ENCODE results near the gene MAP3K12. TPM values are rescaled to one million over a fixed set of nuclear protein-coding genes. Genes with fewer than 3 reads are reported as not detected.

Gene MAP3K12
- total RNA-seq, 1 experiment from 2014 or later, result 3.9 TPM

DNA sequence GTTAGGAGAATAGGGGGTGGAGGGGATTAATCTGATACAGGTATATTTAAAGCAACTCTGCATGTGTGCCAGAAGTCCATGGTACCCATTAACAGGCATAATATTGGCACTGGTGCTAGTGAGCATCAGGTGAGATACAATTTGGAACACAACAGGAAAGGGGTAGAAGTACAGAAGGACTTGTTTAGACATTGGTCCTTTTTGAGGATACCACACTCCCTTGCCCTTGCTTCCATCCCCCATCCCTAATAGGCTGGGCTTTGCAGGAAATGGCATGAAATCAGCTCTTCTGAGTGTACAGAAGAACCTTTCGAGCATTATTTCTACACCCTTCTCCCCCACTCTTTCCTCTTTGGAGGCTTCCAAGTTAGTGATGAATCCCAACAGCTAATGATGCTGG, 31.0 kb downstream of the MAP3K12 start:
- intact Hi-C loops (cut with micrococcal nuclease; ENCODE audit: unreplicated experiment), result no loop called here
- Mint-ChIP-seq H3K4me3 (ENCODE audit: unreplicated experiment) (no peak overlapping the region), H3K4me1 (ENCODE audit: low read depth, unreplicated experiment) (peaks cover 19% of the 10 kb centered on the region), H3K27me3 (ENCODE audit: insufficient read depth, unreplicated experiment) (no peaks in the 10 kb centered on the region), H3K36me3 (ENCODE audit: insufficient read depth, unreplicated experiment) (peaks cover 100% of the 10 kb centered on the region), H3K9me3 (ENCODE audit: unreplicated experiment) (no peaks in the 10 kb centered on the region), H3K27ac (ENCODE audit: unreplicated experiment) (no peak overlapping the region)
- BruUV-seq (replicated peaks), result no TSS peak
- no peak overlapping the region for H3K4me3 ChIP-seq (ENCODE audit: low read depth, low read length)
- H3K36me3 ChIP-seq (ENCODE audit: control insufficient read depth, insufficient read depth, low read length), result peaks cover 15% of the 10 kb centered on the region
- TF ChIP-seq, protein P1, sequence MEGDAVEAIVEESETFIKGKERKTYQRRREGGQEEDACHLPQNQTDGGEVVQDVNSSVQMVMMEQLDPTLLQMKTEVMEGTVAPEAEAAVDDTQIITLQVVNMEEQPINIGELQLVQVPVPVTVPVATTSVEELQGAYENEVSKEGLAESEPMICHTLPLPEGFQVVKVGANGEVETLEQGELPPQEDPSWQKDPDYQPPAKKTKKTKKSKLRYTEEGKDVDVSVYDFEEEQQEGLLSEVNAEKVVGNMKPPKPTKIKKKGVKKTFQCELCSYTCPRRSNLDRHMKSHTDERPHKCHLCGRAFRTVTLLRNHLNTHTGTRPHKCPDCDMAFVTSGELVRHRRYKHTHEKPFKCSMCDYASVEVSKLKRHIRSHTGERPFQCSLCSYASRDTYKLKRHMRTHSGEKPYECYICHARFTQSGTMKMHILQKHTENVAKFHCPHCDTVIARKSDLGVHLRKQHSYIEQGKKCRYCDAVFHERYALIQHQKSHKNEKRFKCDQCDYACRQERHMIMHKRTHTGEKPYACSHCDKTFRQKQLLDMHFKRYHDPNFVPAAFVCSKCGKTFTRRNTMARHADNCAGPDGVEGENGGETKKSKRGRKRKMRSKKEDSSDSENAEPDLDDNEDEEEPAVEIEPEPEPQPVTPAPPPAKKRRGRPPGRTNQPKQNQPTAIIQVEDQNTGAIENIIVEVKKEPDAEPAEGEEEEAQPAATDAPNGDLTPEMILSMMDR (IDR thresholded peaks at IDR 0.05; ENCODE audit: insufficient read depth in 1 of 2, low read depth in 1 of 2, low read length in 1 of 2, severe bottlenecking in 1 of 2, unreplicated experiment in 1 of 2), result no peak
- H3K27me3 ChIP-seq (replicated peaks; ENCODE audit: control insufficient read depth, insufficient read depth, low read length), result no peaks in the 10 kb centered on the region
- DNase-seq, result no peak
- ChIA-PET POLR2A (no interaction called here), CTCF (no interaction called here)
- no peaks in the 10 kb centered on the region for H3K9me3 ChIP-seq
- H3K4me1 ChIP-seq, result no peaks in the 10 kb centered on the region

DNA sequence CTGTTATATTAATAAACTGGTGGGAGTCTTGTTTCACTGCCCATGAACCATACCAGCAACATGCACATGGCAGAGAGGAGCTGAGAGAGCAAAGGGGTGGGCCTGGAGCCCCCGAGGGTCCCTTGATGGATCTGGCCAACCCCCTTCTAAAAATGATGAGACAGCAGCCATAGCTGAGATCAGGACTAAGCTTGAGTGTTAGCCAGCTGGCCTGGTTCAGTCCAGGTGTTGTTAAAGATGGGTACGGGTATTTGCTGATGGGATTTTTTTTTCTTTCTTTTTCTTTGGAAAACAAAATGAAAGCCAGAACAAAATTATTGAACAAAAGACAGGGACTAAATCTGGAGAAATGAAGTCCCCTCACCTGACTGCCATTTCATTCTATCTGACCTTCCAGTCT, 31.4 kb downstream of the MAP3K12 start:
- Mint-ChIP-seq H3K4me3 (ENCODE audit: unreplicated experiment) (no peak overlapping the region), H3K27me3 (ENCODE audit: insufficient read depth, unreplicated experiment) (no peaks in the 10 kb centered on the region), H3K27ac (ENCODE audit: unreplicated experiment) (no peak overlapping the region), H3K36me3 (ENCODE audit: insufficient read depth, unreplicated experiment) (peaks cover 100% of the 10 kb centered on the region), H3K9me3 (ENCODE audit: unreplicated experiment) (no peaks in the 10 kb centered on the region), H3K4me1 (ENCODE audit: low read depth, unreplicated experiment) (peaks cover 19% of the 10 kb centered on the region)
- CTCF ChIA-PET, result no interaction called here
- H3K27me3 ChIP-seq (replicated peaks; ENCODE audit: control insufficient read depth, insufficient read depth, low read length), result no peaks in the 10 kb centered on the region
- H3K4me3 ChIP-seq (ENCODE audit: low read depth, low read length), result no peak overlapping the region
- no peaks in the 10 kb centered on the region for H3K9me3 ChIP-seq
- peak in 1 of 2 experiments; percentile 7 for DNase-seq
- POLR2A ChIA-PET, result no interaction called here
- no peaks in the 10 kb centered on the region for H3K4me1 ChIP-seq
- intact Hi-C loops (cut with micrococcal nuclease; ENCODE audit: unreplicated experiment), result no loop called here
- TF ChIP-seq, protein P1 (IDR thresholded peaks at IDR 0.05; ENCODE audit: insufficient read depth in 1 of 2, low read depth in 1 of 2, low read length in 1 of 2, severe bottlenecking in 1 of 2, unreplicated experiment in 1 of 2), result no peak
- peaks cover 15% of the 10 kb centered on the region for H3K36me3 ChIP-seq (ENCODE audit: control insufficient read depth, insufficient read depth, low read length)
- BruUV-seq (replicated peaks), result TSS peak; percentile 12

DNA sequence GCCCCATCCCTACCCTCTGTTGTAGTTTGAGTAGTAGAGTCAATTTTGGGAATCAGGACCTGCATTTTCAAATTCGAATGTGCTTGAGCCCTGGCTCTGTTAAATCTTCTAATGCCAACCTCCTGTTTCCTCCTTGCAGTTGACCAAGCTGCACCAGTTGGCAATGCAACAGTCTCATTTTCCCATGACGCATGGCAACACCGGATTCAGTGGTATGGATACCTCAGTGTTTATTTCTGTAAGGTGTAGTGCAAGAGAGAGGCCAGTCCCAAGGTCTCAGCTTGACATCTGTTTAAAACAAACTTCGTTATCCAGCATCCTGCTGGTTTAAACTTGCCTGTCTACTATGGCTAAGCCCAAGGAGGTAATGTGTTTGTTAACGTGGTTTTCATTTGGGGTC, 32.2 kb downstream of the MAP3K12 start:
- no TSS peak for BruUV-seq (replicated peaks)
- ChIA-PET CTCF (no interaction called here), POLR2A (no interaction called here)
- H3K4me3 Mint-ChIP-seq (ENCODE audit: unreplicated experiment), result no peak overlapping the region
- peaks cover 15% of the 10 kb centered on the region for H3K36me3 ChIP-seq (ENCODE audit: control insufficient read depth, insufficient read depth, low read length)
- DNase-seq, result peak in 1 of 2 experiments; percentile 3
- TF ChIP-seq, protein P1 (IDR thresholded peaks at IDR 0.05; ENCODE audit: insufficient read depth in 1 of 2, low read depth in 1 of 2, low read length in 1 of 2, severe bottlenecking in 1 of 2, unreplicated experiment in 1 of 2), result no peak
- H3K27me3 Mint-ChIP-seq (ENCODE audit: insufficient read depth, unreplicated experiment), result no peaks in the 10 kb centered on the region
- intact Hi-C loops (cut with micrococcal nuclease; ENCODE audit: unreplicated experiment), result no loop called here
- H3K27me3 ChIP-seq (replicated peaks; ENCODE audit: control insufficient read depth, insufficient read depth, low read length), result no peaks in the 10 kb centered on the region
- H3K27ac Mint-ChIP-seq (ENCODE audit: unreplicated experiment), result no peak overlapping the region
- no peaks in the 10 kb centered on the region for H3K9me3 ChIP-seq
- H3K4me1 ChIP-seq, result no peaks in the 10 kb centered on the region
- H3K9me3 Mint-ChIP-seq (ENCODE audit: unreplicated experiment), result no peaks in the 10 kb centered on the region
- peaks cover 17% of the 10 kb centered on the region for H3K4me1 Mint-ChIP-seq (ENCODE audit: low read depth, unreplicated experiment)
- no peak overlapping the region for H3K4me3 ChIP-seq (ENCODE audit: low read depth, low read length)
- peaks cover 100% of the 10 kb centered on the region for H3K36me3 Mint-ChIP-seq (ENCODE audit: insufficient read depth, unreplicated experiment)
